SK-MEL-5 (cell line): Measurements from ENCODE around the gene TEX28. TPM values are rescaled to one million over a fixed set of nuclear protein-coding genes. Genes with fewer than 3 reads are reported as not detected.
"Not testable (repeated sequence)": the region's sequence is repeated elsewhere in the genome, so short reads cannot be mapped to it uniquely, and the experiment has no call there.

Experiments used
- DNase-seq: peaks from one replicate; pipeline ENCODE4 v3.0.0-alpha.2; 2016; ENCODE audit warnings: low read depth, low spot score
- in situ Hi-C: cut with HindIII; loops from 2 replicates; pipeline ENCODE4 v1.10.0; 2016; ENCODE audit warnings: low sequenced_read_pairs, high pct_unique_total_duplicates, low pct_unique_long_range_greater_than_20kb
- total RNA-seq: library from RNA; depleted of rRNA; stranded (reverse); fragments of >200 nt; shearing (Covaris generic); gene quantifications from 2 replicates; pipeline ENCODE4 v1.2.3, GENCODE V29; 2014; rRNA removed

Gene TEX28
- total RNA-seq, 1 experiment from 2014 or later = not detected

DNA sequence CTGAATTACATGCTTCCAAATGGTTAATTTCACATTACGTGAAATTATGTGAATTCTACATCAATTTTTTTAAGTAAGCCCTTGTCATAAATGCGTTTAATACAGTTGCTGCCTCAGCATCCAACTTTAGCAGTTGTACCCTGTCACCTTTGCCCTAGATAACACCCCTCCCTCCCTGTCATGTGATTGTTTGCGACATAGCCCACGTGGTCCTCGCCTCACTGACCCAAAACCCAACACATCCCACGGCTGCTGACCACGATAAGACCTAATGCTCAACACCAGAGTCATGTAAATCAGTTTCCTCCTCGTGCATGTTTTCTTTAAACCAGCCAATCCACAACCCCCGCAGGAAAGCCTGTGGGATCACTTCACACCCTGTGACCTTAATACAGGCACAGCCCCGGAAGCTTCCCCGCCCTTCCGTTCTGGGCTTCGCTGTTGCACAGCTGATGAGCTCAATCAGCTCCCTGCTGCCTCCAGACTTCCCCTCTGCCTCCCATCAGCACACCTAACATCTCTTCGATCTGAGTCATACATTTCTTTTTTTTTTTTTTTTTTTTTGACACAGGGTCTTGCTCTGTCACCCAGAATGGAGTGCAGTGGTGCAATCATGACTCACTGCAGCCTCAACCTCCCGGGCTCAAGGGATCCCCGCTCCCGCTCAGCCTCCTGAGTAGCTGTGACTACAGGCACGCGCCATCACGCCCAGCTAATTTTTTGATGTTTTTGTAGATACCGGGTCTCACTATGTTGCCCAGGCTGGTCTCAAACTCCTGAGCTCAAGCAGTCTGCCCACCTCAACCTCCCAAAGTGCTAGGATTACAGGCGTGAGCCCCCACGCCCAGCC, 10.2 kb downstream of the TEX28 start:
- in situ Hi-C loops, DNase-seq: not testable (repeated sequence)

DNA sequence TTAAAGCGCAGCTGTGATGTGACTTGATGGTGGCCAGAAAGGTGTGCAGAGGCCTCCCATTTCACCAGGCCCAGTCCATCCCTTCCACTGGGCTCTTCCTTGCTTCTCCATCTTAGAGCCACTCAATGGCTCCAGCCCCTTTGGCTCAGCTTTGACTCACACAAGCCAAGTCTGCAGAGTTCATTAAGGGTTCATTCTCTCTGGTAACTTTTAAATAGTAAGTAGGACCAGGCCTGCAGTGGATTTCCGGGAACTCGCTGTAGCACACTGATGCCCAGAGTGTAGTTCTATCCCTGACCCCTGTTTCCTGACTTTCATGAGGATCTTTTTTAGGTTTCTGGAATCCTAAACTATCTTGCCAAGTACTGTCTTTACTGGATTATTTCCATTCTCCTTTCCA, 25.7 kb downstream of the TEX28 start:
- in situ Hi-C loops = not testable (repeated sequence)

DNA sequence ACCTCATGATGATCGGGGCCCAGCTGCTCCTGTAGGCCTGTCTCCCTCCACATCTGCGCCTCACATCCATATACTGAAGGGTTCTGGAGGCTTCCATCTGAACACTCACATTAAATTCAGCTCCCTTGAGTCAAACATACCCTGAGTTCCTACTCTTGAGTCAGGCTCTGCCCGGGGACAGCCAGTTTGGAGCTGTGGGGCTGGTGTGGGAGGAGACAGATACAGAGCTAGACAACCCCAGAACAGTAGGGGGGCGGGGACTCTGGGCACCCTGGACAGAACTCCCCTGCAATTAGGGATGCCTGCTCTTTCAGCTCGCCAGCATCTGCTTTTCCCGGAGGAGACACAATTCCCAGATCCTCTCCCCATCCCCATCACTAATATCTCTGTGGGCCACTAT, 31.9 kb downstream of the TEX28 start:
- DNase-seq, in situ Hi-C loops: not testable (repeated sequence)

More for the DNA sequence above, 25.7 kb downstream of the TEX28 start:
- not testable (repeated sequence) for DNase-seq

DNA sequence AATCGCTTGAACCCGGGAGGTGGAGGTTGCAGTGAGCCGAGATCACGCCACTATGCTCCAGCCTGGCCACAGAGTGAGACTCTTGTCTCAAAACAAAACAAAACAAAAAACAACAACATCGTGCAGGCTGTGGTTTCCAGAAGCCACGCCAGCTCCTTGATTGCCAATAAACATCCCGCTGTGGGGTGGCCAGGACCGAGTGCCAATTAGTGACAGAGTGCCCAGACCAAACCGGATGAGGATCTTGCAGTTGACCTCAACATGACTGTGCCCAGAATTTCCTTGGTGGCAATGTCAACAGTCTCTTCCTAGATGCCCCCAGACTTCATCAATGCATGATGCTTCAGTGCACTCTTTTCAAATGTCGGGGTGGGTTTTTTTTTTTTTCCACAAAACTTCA, 36.2 kb downstream of the TEX28 start:
- in situ Hi-C loops, DNase-seq: not testable (repeated sequence)

DNA sequence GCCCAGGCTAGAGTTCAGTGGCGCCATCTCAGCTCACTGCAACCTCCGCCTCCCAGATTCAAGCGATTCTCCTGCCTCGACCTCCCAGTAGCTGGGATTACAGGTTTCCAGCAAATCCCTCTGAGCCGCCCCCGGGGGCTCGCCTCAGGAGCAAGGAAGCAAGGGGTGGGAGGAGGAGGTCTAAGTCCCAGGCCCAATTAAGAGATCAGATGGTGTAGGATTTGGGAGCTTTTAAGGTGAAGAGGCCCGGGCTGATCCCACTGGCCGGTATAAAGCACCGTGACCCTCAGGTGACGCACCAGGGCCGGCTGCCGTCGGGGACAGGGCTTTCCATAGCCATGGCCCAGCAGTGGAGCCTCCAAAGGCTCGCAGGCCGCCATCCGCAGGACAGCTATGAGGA, 37.6 kb downstream of the TEX28 start, which contains the start of gene OPN1MW3:
OPN1MW3 (plus strand) TSS at position 301 of the 400 bp plus-strand sequence; CDS start at position 339, 38 bp downstream.
- in situ Hi-C loops, DNase-seq: not testable (repeated sequence)

DNA sequence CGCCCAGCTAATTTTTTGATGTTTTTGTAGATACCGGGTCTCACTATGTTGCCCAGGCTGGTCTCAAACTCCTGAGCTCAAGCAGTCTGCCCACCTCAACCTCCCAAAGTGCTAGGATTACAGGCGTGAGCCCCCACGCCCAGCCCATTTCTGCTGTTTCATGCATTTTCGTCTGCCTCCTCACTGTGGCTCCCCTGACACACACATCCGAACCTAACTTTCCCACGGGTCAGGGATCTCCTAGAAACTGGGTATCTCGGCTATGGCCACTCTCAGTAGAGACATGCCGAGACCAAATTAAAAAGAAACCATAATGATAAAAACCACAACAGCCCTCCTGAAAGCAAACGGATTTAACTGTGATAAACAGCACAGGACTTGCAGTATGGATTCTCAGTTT, 46.8 kb downstream of the TEX28 start:
- DNase-seq, in situ Hi-C loops: not testable (repeated sequence)

DNA sequence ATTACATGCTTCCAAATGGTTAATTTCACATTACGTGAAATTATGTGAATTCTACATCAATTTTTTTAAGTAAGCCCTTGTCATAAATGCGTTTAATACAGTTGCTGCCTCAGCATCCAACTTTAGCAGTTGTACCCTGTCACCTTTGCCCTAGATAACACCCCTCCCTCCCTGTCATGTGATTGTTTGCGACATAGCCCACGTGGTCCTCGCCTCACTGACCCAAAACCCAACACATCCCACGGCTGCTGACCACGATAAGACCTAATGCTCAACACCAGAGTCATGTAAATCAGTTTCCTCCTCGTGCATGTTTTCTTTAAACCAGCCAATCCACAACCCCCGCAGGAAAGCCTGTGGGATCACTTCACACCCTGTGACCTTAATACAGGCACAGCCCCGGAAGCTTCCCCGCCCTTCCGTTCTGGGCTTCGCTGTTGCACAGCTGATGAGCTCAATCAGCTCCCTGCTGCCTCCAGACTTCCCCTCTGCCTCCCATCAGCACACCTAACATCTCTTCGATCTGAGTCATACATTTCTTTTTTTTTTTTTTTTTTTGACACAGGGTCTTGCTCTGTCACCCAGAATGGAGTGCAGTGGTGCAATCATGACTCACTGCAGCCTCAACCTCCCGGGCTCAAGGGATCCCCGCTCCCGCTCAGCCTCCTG, 47.4 kb downstream of the TEX28 start:
- in situ Hi-C loops, DNase-seq: not testable (repeated sequence)

DNA sequence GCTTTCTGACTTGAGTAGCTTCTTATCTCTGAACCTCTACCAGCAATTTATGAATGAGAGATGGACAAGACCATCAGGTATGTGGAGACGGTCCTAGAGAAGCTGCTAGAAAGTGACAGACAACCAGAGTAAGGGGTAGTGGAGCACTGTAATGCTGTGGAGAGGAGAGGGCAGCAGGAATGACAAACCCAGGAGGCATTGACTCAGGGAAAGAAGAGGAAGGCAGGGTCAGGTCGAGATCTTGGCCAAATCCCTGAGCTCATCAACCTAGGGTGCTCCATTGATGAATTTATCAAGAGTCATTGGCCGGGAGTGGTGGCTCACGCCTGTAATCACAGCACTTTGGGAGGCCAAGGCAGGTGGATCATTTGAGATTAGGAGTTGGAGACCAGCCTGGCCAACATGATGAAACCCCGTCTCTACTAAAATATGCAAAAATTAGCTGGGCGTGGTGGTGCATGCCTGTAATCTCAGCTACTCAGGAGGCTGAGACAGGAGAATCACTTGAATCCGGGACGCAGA, 54.9 kb downstream of the TEX28 start:
- in situ Hi-C loops, DNase-seq: not testable (repeated sequence)

DNA sequence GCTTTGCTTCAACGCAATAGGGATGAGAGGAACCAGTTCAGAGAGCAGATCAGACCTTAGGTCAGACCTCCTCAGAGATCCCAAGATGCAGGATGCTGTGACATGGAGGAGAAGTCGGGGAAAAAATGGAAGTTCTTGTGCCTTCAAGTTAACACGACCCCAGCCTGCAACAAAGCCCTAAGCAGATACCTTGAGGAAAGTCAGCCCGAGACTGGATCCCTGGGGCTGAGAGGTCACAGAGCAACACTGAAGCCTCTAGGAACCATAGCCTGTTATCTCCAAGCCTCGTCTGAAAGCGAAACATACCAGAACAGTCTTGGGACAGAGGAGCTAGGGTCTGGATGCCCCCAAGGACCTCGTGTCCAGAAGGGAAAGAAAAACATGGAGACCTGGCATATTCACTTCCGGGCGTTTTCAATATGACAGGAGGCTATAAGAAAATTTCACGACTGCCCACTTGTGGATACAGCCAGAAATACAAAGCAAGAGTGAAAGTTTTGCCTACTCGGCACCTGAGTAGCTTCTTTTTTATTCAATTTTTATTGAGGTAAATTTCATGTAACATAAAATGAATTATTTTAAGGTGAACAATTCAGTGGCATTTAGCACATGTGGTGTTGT, 55.9 kb downstream of the TEX28 start:
- in situ Hi-C loops, DNase-seq: not testable (repeated sequence)

DNA sequence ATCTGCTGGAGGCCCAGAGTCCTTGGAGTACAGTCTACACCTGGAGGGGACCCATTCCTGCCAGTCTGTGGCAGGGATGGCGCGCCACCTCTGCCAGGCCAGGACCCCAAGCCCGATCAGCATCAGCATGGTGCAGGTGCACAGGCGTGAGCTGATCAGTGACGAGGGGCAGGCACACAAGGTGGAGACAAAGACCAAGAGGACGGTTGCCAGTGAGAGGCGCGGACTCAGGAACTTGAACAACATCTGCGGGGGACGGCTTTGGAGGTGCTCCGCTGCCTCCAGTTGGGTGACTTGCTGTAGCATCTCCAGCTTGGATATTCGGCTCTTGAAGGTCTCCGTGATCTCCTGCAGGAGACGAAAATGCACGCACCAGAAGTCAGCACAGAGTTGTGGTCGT, 61.3 kb downstream of the TEX28 start:
- DNase-seq, in situ Hi-C loops: not testable (repeated sequence)

DNA sequence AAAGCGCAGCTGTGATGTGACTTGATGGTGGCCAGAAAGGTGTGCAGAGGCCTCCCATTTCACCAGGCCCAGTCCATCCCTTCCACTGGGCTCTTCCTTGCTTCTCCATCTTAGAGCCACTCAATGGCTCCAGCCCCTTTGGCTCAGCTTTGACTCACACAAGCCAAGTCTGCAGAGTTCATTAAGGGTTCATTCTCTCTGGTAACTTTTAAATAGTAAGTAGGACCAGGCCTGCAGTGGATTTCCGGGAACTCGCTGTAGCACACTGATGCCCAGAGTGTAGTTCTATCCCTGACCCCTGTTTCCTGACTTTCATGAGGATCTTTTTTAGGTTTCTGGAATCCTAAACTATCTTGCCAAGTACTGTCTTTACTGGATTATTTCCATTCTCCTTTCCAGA, 63.5 kb downstream of the TEX28 start:
- DNase-seq, in situ Hi-C loops: not testable (repeated sequence)

DNA sequence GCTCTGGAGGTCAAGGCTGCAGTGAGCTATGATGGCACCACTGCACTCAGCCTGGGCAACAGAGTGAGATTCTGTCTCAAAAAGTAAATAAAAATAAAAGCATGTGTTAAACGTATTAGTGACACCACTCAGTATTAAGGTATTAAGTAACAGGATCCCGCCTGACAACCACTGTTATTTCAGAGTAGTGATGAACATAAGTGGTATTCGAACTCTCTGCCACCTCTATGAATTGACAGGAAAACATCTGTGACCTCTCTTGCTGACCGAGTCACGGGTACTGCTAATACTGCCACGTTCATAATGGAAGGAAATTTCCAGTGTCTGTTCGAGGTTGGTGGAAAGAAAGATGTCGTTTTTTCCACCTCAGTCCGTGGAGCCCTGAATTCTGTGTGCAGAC, 68.2 kb downstream of the TEX28 start:
- DNase-seq, in situ Hi-C loops: not testable (repeated sequence)

DNA sequence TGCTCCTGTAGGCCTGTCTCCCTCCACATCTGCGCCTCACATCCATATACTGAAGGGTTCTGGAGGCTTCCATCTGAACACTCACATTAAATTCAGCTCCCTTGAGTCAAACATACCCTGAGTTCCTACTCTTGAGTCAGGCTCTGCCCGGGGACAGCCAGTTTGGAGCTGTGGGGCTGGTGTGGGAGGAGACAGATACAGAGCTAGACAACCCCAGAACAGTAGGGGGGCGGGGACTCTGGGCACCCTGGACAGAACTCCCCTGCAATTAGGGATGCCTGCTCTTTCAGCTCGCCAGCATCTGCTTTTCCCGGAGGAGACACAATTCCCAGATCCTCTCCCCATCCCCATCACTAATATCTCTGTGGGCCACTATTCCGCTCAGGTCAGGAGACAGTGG, 69.6 kb downstream of the TEX28 start:
- DNase-seq, in situ Hi-C loops: not testable (repeated sequence)

Other genes with a start within 250 kb of the TEX28 start
- gene MECP2, start 197.4 kb downstream of the TEX28 start, total RNA-seq = 57.0 and 65.5 TPM in 2 replicates
- not detected in 2 replicates for gene OPN1LW, start 150.9 kb downstream of the TEX28 start, total RNA-seq
- not detected in 2 replicates for gene OPN1MW, start 112.5 kb downstream of the TEX28 start, total RNA-seq
- not detected in 2 replicates for gene OPN1MW2, start 75.4 kb downstream of the TEX28 start, total RNA-seq
- not detected in 2 replicates for gene OPN1MW3, start 37.5 kb downstream of the TEX28 start, total RNA-seq
- 0.42 TPM in 1 of 2 replicates, not detected in the other for gene TKTL1, start 671 bp upstream of the TEX28 start, total RNA-seq
- 108 and 138 TPM in 2 replicates for gene FLNA, start 79.5 kb upstream of the TEX28 start, total RNA-seq
- gene EMD, start 84.2 kb upstream of the TEX28 start, total RNA-seq = 15.4 and 21.3 TPM in 2 replicates
- gene RPL10, start 103.3 kb upstream of the TEX28 start, total RNA-seq = 3,421 and 3,578 TPM in 2 replicates
- 53.4 and 56.8 TPM in 2 replicates for gene DNASE1L1, start 114.1 kb upstream of the TEX28 start, total RNA-seq
- gene TAFAZZIN, start 116.4 kb upstream of the TEX28 start, total RNA-seq = 17.6 and 25.3 TPM in 2 replicates
- 88.8 and 93.6 TPM in 2 replicates for gene ATP6AP1, start 133.6 kb upstream of the TEX28 start, total RNA-seq
- gene GDI1, start 142.0 kb upstream of the TEX28 start, total RNA-seq = 48.8 and 61.9 TPM in 2 replicates
- gene FAM50A, start 149.0 kb upstream of the TEX28 start, total RNA-seq = 83.0 and 85.2 TPM in 2 replicates
- gene PLXNA3, start 163.2 kb upstream of the TEX28 start, total RNA-seq = not detected in 2 replicates
- 47.7 and 58.6 TPM in 2 replicates for gene LAGE3, start 184.2 kb upstream of the TEX28 start, total RNA-seq
- 58.3 and 64.6 TPM in 2 replicates for gene UBL4A, start 191.5 kb upstream of the TEX28 start, total RNA-seq
- 9.8 and 11.9 TPM in 2 replicates for gene SLC10A3, start 195.5 kb upstream of the TEX28 start, total RNA-seq
- gene FAM3A, start 221.1 kb upstream of the TEX28 start, total RNA-seq = 25.6 and 28.1 TPM in 2 replicates